ENCODE results near the gene SDHB.

Gene SDHB

DNA sequence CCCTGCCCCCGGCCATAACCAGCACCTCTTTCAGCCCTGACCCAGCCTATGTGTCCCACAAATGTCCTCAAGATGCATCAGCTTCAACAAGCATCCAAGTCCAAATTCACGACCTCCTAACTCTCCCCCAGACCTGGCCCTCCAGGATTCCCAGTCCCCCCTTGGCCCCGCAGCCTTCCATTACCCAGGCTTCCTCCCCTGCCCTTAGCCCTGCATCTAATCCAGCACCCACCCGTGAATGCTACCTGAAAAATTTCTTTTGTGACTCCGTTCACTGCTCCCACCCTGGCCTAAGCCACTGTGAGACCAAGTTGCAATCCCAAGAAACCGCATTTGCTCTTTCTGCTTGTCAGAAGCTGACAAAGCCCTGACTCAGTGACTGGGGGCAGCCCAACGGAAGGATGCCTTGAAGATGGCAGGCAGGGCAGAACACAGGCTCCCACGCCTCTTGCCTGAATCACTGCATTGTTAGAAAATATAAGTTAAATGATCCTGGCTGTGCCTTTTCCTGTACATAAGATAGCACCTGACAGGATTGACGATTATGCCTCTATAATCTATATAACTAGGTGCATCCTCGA is 72.5 kb downstream of the SDHB start:
- peak; percentile 78 for DNase-seq (ENCODE audit: low read depth)
- H3K4me3 ChIP-seq (ENCODE audit: control insufficient read depth, low read depth, low read length): peak overlapping the region; percentile 0
- TF ChIP-seq, protein P1, sequence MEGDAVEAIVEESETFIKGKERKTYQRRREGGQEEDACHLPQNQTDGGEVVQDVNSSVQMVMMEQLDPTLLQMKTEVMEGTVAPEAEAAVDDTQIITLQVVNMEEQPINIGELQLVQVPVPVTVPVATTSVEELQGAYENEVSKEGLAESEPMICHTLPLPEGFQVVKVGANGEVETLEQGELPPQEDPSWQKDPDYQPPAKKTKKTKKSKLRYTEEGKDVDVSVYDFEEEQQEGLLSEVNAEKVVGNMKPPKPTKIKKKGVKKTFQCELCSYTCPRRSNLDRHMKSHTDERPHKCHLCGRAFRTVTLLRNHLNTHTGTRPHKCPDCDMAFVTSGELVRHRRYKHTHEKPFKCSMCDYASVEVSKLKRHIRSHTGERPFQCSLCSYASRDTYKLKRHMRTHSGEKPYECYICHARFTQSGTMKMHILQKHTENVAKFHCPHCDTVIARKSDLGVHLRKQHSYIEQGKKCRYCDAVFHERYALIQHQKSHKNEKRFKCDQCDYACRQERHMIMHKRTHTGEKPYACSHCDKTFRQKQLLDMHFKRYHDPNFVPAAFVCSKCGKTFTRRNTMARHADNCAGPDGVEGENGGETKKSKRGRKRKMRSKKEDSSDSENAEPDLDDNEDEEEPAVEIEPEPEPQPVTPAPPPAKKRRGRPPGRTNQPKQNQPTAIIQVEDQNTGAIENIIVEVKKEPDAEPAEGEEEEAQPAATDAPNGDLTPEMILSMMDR (IDR thresholded peaks at IDR 0.05; ENCODE audit: control insufficient read depth, insufficient read depth, low read depth, low read length, missing control alignments): no peak

DNA sequence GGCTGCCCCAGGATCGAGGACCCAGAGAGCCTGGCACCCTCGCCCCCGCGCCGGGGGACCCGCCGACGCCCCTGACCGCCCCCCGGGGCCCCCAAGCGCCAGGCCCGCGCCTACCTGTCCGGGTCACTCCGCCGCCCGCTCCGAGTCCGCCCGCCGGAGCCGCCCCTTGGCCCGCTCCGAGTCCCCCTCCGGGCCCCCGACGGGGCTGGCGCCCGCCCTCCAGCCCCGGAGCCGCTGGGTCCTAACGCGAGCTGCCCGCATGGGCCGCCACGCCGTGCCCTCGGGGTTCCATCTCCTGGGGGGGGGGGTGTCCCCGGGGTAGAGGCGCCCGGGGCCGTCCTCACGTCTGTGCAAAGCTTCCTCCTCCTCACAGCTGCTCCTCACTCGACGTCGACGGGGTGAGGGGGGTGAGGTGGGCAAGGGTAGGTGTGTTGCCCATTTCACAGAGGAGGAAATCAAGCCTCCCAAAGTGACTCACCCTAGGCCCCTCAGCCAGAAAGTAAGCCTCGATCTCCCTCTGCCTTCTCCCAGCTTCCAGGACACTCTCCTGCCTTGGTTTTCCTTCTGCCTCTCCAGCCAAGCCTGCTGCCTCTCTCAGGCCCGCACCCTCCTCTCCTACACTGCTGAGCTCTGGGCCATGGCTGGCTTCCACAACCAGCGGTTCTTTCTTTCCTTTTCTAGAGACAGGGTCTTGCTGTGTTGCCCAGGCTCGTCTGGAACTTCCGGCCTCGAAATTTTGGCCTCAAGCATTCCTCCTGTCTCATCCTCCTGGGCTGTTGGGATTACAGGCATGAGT is 73.2 kb downstream of the SDHB start, which contains the start of gene MFAP2:
Gene MFAP2 (minus strand): TSS at position 148 of the 796 bp plus-strand sequence. CDS start 2,347 bp downstream, outside the sequence.
- H3K4me3 ChIP-seq (ENCODE audit: control insufficient read depth, low read depth, low read length): peak within 1 kb of the TSS; percentile 77
- TF ChIP-seq, protein P1 (IDR thresholded peaks at IDR 0.05; ENCODE audit: control insufficient read depth, insufficient read depth, low read depth, low read length, missing control alignments): no peak
- DNase-seq (ENCODE audit: low read depth): no peak

DNA sequence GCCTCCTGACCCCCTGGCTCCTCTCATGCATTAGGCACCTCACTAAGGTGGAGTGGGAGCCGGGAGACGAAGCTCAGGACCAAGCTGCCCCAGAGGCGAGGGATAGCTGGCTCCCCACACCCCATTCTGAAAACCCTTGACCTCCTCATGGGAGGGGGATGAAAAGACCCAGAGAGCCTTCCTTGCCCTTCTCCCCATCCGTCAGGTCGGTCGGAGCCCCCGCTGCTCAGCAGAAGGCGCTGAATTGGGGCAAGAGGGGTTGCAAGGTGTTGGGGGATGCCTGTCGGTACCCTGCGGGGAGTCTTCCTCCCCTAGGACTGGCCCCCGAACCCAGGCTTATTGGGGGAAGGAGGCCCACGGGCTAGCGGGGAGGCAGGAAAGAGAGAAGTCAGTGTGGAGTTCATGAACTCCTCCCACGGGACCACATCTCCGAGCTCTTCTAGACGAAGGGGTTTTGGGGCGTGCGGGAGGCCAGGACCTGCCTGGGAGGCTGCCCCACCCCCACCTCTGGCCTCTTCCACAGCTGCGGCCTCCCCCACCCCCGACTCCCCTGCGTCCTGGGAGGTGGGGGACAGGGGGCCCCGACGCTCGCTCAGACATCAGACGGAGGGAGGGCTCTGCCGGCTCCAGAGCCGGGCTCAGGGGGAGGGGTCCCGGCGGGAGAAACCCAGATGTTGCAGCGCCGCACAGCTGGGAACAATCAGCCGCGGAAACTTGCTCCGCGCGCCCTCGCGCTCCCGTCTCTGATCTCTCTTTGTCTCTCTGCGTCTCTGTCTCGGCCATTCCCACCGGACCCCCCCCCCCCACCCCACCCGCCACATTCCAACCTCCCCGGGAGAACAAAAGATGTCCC is 74.1 kb downstream of the SDHB start:
- DNase-seq (ENCODE audit: low read depth): no peak
- peak overlapping the region; percentile 77 for H3K4me3 ChIP-seq (ENCODE audit: control insufficient read depth, low read depth, low read length)
- TF ChIP-seq, protein P1 (IDR thresholded peaks at IDR 0.05; ENCODE audit: control insufficient read depth, insufficient read depth, low read depth, low read length, missing control alignments): no peak

DNA sequence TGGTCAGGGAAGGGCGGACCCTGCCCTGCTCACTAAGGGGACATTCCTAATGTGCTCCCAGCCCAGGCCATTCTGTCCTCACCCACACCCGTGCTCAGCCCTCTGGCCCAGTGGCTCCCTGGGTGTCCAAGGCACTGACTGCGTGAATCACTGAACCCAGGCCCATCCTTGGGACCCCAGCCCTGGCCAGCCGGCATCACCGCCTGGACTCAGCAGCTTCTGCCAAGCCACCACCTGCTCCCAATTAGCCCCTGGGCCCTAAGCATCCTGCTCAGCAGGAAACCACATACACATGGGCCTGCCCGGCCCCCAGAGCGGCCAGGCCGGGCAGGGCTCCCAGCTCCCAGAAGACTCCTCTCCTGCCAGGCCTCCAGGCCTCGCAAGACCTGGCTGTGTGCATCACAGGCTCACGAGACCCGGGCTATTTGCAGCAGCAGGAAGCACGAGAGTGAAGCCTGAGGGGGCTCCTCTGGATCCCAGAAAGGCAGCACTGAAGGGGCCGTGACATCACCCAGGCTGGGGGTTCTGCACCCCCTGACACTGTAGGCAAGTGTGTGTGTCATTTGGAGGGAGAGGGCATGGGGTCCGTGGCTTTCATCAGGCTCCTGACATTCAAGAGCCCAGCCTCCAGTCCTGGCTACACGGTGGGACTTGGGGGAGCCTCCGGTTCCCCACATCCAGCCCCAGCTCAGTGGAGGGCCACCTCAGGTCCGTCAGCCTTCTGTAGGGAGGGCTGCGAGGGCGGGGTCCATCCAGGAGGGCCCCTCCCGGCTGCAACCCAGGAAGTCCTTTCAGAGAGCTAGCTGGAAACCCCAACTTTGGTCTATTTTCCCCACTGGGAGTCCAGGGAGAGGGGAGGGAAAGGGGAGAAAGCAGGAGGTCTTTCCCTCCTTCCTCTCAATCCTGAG is 75.0 kb downstream of the SDHB start:
- TF ChIP-seq, protein P1 (IDR thresholded peaks at IDR 0.05; ENCODE audit: control insufficient read depth, insufficient read depth, low read depth, low read length, missing control alignments): no peak
- peak overlapping the region; percentile 77 for H3K4me3 ChIP-seq (ENCODE audit: control insufficient read depth, low read depth, low read length)
- peak; percentile 90 for DNase-seq (ENCODE audit: low read depth)

DNA sequence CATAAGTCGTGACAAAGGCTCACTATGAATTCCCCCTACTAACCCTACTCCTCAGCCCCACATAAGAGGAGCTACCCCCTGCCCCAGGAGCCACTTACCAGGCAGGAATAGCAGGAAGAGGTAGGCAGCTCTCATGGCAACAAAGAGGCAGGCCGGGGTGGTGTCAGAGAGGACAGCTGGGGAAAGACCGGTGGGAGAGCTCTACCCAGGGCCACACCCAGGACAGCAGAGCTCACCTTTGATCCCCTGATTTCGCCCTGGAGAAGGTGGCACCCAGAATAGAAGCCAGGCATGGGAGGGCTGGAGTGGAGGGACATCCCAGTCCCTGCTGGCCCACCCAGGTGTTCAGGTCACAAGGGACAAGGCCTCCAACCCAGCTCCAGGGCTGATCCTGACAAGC is 75.7 kb downstream of the SDHB start:
- no peak for DNase-seq (ENCODE audit: low read depth)
- TF ChIP-seq, protein P1 (IDR thresholded peaks at IDR 0.05; ENCODE audit: control insufficient read depth, insufficient read depth, low read depth, low read length, missing control alignments): no peak
- H3K4me3 ChIP-seq (ENCODE audit: control insufficient read depth, low read depth, low read length): peak overlapping the region; percentile 77

All from AG09309 (cell line).